Hepatocyte (in vitro differentiated cells): Measurements from ENCODE around the gene GATD1. TPM values are rescaled to one million over a fixed set of nuclear protein-coding genes. Genes with fewer than 3 reads are reported as not detected.

Experiments used
- DNase-seq: peaks from one replicate; pipeline ENCODE4 v3.0.0-alpha.2; 2016; ENCODE audit warnings: low spot score
- H2AFZ ChIP-seq: fragments of 200-600 bp; sonication (generic); 2 replicates; pipeline ENCODE4 v1.6.0; 2016; ENCODE audit warnings: antibody characterized with exemption, mild to moderate bottlenecking
- H3K27ac ChIP-seq: fragments of 200-600 bp; sonication (generic); 2 replicates; pipeline ENCODE4 v1.5.1; 2016; ENCODE audit warnings: mild to moderate bottlenecking
- H3K27me3 ChIP-seq: fragments of 200-600 bp; sonication (generic); 2 replicates; pipeline ENCODE4 v1.6.1; 2016
- H3K36me3 ChIP-seq: fragments of 200-600 bp; sonication (generic); replicated peaks from 2 replicates; pipeline ENCODE4 v1.5.1; 2016; ENCODE audit warnings: low read depth; ENCODE audit not compliant: insufficient read depth
- H3K4me1 ChIP-seq: fragments of 200-600 bp; sonication (generic); 2 replicates; pipeline ENCODE4 v1.5.1; 2016; ENCODE audit warnings: mild to moderate bottlenecking, moderate library complexity; ENCODE audit not compliant: insufficient read depth
- H3K4me2 ChIP-seq: fragments of 200-600 bp; sonication (generic); 2 replicates; pipeline ENCODE4 v1.6.0; 2016
- H3K4me3 ChIP-seq: fragments of 200-600 bp; sonication (generic); 2 replicates; pipeline ENCODE4 v1.5.1; 2016; ENCODE audit warnings: mild to moderate bottlenecking
- H3K79me2 ChIP-seq: fragments of 200-600 bp; sonication (generic); 2 replicates; pipeline ENCODE4 v1.6.0; 2017; ENCODE audit warnings: mild to moderate bottlenecking
- H3K9me2 ChIP-seq: fragments of 200-600 bp; sonication (generic); replicated peaks from 2 replicates; pipeline ENCODE4 v1.6.0; 2017; ENCODE audit warnings: mild to moderate bottlenecking; ENCODE audit not compliant: insufficient read depth
- H3K9me3 ChIP-seq: fragments of 200-600 bp; sonication (generic); 2 replicates; pipeline ENCODE4 v1.5.1; 2016; ENCODE audit warnings: low read depth, mild to moderate bottlenecking
- H4K20me1 ChIP-seq: fragments of 200-600 bp; sonication (generic); 2 replicates; pipeline ENCODE4 v1.6.0; 2016; ENCODE audit warnings: mild to moderate bottlenecking; ENCODE audit not compliant: insufficient read depth, poor library complexity, severe bottlenecking
- EZH2 ChIP-seq: fragments of 200-600 bp; sonication (generic); IDR thresholded peaks from 2 replicates; pipeline ENCODE4 v1.6.1; 2016; ENCODE audit warnings: antibody characterized with exemption, mild to moderate bottlenecking, borderline replicate concordance
- EZH2phosphoT487 ChIP-seq: fragments of 200-600 bp; sonication (generic); IDR thresholded peaks from one replicate; pipeline ENCODE4 v1.6.1; 2018; ENCODE audit warnings: antibody characterized with exemption, mild to moderate bottlenecking, low read depth, moderate library complexity; ENCODE audit not compliant: unreplicated experiment, severe bottlenecking
- WGBS: methylation state at CpG from one replicate; pipeline ENCODE4 v1.1.6; 2016; ENCODE audit warnings: low lambda C conversion rate; ENCODE audit errors: missing lambda C conversion rate; 5-methylcytosine and 5-hydroxymethylcytosine counted together
- polyA plus RNA-seq: library from polyadenylated mRNA; unstranded; fragments of >200 nt; fragmentation: Nextera tagmentation; extraction: Ambion mirVana; gene quantifications from 2 replicates; pipeline ENCODE4 v1.2.1, GENCODE V29; 2016
- total RNA-seq: library from RNA; depleted of rRNA; stranded (reverse); fragments of >200 nt; gene quantifications from 2 replicates; pipeline ENCODE4 v1.2.3, GENCODE V29; 2014
- TF ChIP-seq, protein P1 (sequence below): fragments of 200-600 bp; sonication (generic); IDR thresholded peaks from 2 replicates; pipeline ENCODE4 v1.5.1; 2016; ENCODE audit warnings: antibody characterized with exemption, mild to moderate bottlenecking; ENCODE audit not compliant: poor library complexity

GATD1 gene
- total and polyA plus RNA-seq, 2 experiments from 2014 or later: 24.2 to 29.0 TPM

DNA sequence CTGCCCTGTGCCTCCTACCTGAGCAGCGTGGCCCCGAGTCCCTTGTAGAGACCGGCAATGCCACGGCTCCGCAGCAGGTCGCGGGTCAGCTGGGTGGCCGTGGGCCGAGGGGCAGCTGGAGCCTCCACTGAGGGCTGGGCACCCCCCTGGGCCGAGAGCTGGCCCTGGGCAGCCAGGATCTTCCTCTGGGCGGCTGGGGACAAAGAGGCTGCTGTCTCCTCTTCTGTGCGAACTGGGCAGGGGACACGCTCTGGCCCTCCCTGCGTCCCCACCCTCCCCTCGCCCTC is 15.2 kb upstream of the GATD1 start:
- DNase-seq: no peak
- no peaks in the 10 kb centered on the region for H3K9me2 ChIP-seq
- TF ChIP-seq, protein P1, sequence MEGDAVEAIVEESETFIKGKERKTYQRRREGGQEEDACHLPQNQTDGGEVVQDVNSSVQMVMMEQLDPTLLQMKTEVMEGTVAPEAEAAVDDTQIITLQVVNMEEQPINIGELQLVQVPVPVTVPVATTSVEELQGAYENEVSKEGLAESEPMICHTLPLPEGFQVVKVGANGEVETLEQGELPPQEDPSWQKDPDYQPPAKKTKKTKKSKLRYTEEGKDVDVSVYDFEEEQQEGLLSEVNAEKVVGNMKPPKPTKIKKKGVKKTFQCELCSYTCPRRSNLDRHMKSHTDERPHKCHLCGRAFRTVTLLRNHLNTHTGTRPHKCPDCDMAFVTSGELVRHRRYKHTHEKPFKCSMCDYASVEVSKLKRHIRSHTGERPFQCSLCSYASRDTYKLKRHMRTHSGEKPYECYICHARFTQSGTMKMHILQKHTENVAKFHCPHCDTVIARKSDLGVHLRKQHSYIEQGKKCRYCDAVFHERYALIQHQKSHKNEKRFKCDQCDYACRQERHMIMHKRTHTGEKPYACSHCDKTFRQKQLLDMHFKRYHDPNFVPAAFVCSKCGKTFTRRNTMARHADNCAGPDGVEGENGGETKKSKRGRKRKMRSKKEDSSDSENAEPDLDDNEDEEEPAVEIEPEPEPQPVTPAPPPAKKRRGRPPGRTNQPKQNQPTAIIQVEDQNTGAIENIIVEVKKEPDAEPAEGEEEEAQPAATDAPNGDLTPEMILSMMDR: no peak
- no peak for TF ChIP-seq EZH2
- no peak for TF ChIP-seq EZH2phosphoT487
- H3K4me1 ChIP-seq: peaks cover 19% of the 10 kb centered on the region
- H3K4me3 ChIP-seq: no peak overlapping the region
- H4K20me1 ChIP-seq: no peaks in the 10 kb centered on the region
- H2AFZ ChIP-seq: no peak overlapping the region
- H3K36me3 ChIP-seq: no peaks in the 10 kb centered on the region
- WGBS: 100% methylated on average over 1 of the region's 15 CpGs
- H3K79me2 ChIP-seq: peaks cover 6% of the 10 kb centered on the region
- no peak overlapping the region for H3K4me2 ChIP-seq
- no peak overlapping the region for H3K27ac ChIP-seq
- H3K9me3 ChIP-seq: no peaks in the 10 kb centered on the region
- H3K27me3 ChIP-seq: no peaks in the 10 kb centered on the region

- no peaks in the 10 kb centered on the region for H3K36me3 ChIP-seq
- H3K27me3 ChIP-seq: no peaks in the 10 kb centered on the region
- H3K9me2 ChIP-seq: no peaks in the 10 kb centered on the region
- H3K27ac ChIP-seq: no peak overlapping the region
- no peak overlapping the region for H3K4me3 ChIP-seq
- H3K4me2 ChIP-seq: no peak overlapping the region
- peaks cover 6% of the 10 kb centered on the region for H3K79me2 ChIP-seq
- no peaks in the 10 kb centered on the region for H4K20me1 ChIP-seq
- DNase-seq: no peak
- H2AFZ ChIP-seq: no peak overlapping the region
- H3K4me1 ChIP-seq: peaks cover 19% of the 10 kb centered on the region
- 96% methylated on average over 48 of the region's 49 CpGs for WGBS
- H3K9me3 ChIP-seq: no peaks in the 10 kb centered on the region
- TF ChIP-seq EZH2 (no peak), EZH2phosphoT487 (no peak)
- TF ChIP-seq, protein P1: no peak
Observed at GRCh38 chr11:791658-792534, 14.6 kb upstream of the GATD1 start.

DNA sequence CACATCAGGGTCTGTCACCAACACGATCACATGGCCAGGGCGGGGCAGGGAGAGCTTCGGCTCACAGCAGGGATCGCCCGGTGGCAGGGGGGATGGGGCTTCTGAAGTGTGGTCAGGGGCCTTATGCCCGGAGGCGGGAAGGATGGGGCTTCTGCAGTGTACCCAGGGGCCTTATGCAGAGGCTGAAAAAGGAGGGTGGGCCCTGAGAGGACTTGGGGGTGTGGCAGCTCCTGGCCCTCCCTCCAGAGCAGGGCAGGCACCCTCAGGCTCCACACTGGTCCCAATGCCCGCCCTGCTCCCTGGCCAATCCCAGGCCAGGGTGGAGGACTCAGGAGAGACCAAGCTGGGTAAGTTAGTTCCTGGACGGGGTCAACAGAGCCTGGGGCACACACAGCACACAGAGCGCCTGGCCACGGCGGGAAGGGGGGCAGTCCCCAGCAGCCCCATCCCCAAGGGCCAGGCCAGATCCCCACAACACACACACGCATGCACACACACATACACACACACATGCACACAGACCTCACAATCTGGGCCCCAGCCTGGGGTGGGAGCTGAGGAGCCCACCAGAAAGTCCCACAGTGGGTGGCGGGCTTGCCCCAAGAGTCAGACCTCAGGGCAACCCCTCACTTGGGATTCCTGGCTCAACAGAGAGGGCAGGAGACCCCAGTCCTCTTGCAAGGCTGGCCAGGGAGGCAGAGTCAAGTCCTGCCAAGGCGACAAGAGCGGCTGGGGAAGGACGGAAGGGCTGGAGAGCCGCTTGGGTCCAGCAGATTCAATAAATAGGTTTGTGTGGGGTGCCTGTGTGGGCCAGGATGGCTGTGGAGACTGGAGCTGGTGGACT is 13.7 kb upstream of the GATD1 start:
- TF ChIP-seq EZH2phosphoT487 (no peak), EZH2 (no peak)
- TF ChIP-seq, protein P1: no peak
- H3K4me1 ChIP-seq: peaks cover 9% of the 10 kb centered on the region
- no peaks in the 10 kb centered on the region for H3K36me3 ChIP-seq
- H2AFZ ChIP-seq: no peak overlapping the region
- H3K9me2 ChIP-seq: no peaks in the 10 kb centered on the region
- no peaks in the 10 kb centered on the region for H3K27me3 ChIP-seq
- H3K79me2 ChIP-seq: peaks cover 4% of the 10 kb centered on the region
- H3K4me2 ChIP-seq: no peak overlapping the region
- no peak overlapping the region for H3K4me3 ChIP-seq
- H3K9me3 ChIP-seq: no peaks in the 10 kb centered on the region
- no peaks in the 10 kb centered on the region for H4K20me1 ChIP-seq
- WGBS: 75% methylated on average over 16 of the region's 18 CpGs
- H3K27ac ChIP-seq: no peak overlapping the region
- no peak for DNase-seq
